GM19328 (cell line): ENCODE measurements around the gene NT5M.

ENCODE experiments used
- ATAC-seq: cut with Tn5 transposase; IDR thresholded peaks from one replicate; pipeline ENCODE4 v1.9.1; 2021; ENCODE audit warnings: mild to moderate bottlenecking, moderate library complexity; ENCODE audit not compliant: unreplicated experiment

NT5M gene

GRCh38 chr17:17342242-17342945, 39.2 kb downstream of the NT5M start:
- ATAC-seq, result no peak

- ATAC-seq, result no peak
Measured at GRCh38 chr17:17343160-17343735, 40.1 kb downstream of the NT5M start.

- ATAC-seq, result no peak
Measured at GRCh38 chr17:17343896-17344506, 40.8 kb downstream of the NT5M start.

GRCh38 chr17:17344507-17345293, 41.5 kb downstream of the NT5M start:
- no peak for ATAC-seq

- ATAC-seq, result no peak
Measured at GRCh38 chr17:17345294-17345597, 42.1 kb downstream of the NT5M start.

- ATAC-seq, result no peak
Measured at GRCh38 chr17:17345686-17346427, 42.7 kb downstream of the NT5M start.

- ATAC-seq, result no peak
Measured at GRCh38 chr17:17346428-17347233, 43.5 kb downstream of the NT5M start.

- no peak for ATAC-seq
Measured at GRCh38 chr17:17347234-17347955, 44.2 kb downstream of the NT5M start.

- ATAC-seq, result no peak
Measured at GRCh38 chr17:17347956-17348871, 45.0 kb downstream of the NT5M start.

GRCh38 chr17:17348872-17349723, 45.9 kb downstream of the NT5M start:
- no peak for ATAC-seq

- ATAC-seq, result no peak
Measured at GRCh38 chr17:17349724-17350106, 46.5 kb downstream of the NT5M start.

GRCh38 chr17:17350491-17351355, 47.5 kb downstream of the NT5M start:
- no peak for ATAC-seq

GRCh38 chr17:17351356-17351891, 48.3 kb downstream of the NT5M start:
- ATAC-seq, result no peak

GRCh38 chr17:17351901-17352781, 49.0 kb downstream of the NT5M start:
- no peak for ATAC-seq

- ATAC-seq, result no peak
Measured at GRCh38 chr17:17352836-17353624, 49.9 kb downstream of the NT5M start.
